SU-DHL-6 (cell line): ENCODE results near the gene PHB1.

ENCODE experiments used
- CTCF ChIP-seq: fragments of 200-600 bp; sonication (generic); IDR thresholded peaks from one replicate; pipeline ENCODE4 v1.5.1; 2017; ENCODE audit warnings: antibody characterized with exemption, mild to moderate bottlenecking, low read length, moderate library complexity; ENCODE audit not compliant: insufficient read depth, poor library complexity, severe bottlenecking
- EZH2phosphoT487 ChIP-seq: fragments of 200-600 bp; sonication (generic), shearing (Covaris generic); conservative IDR thresholded peaks from 2 replicates; pipeline ENCODE4 v1.6.1; 2018; ENCODE audit warnings: mild to moderate bottlenecking, antibody characterized with exemption, low read length, moderate library complexity, mixed read lengths

GRCh38 chr17:49384951-49385350 lies 29.7 kb downstream of the PHB1 start:
- no peak for TF ChIP-seq CTCF
- no peak for TF ChIP-seq EZH2phosphoT487
